ENCODE results near the gene NDRG4. TPM values are rescaled to one million over a fixed set of nuclear protein-coding genes. Genes with fewer than 3 reads are reported as not detected.

Gene NDRG4, protein sequence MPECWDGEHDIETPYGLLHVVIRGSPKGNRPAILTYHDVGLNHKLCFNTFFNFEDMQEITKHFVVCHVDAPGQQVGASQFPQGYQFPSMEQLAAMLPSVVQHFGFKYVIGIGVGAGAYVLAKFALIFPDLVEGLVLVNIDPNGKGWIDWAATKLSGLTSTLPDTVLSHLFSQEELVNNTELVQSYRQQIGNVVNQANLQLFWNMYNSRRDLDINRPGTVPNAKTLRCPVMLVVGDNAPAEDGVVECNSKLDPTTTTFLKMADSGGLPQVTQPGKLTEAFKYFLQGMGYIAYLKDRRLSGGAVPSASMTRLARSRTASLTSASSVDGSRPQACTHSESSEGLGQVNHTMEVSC
- 18.7 and 28.7 TPM in 2 replicates for total RNA-seq

DNA sequence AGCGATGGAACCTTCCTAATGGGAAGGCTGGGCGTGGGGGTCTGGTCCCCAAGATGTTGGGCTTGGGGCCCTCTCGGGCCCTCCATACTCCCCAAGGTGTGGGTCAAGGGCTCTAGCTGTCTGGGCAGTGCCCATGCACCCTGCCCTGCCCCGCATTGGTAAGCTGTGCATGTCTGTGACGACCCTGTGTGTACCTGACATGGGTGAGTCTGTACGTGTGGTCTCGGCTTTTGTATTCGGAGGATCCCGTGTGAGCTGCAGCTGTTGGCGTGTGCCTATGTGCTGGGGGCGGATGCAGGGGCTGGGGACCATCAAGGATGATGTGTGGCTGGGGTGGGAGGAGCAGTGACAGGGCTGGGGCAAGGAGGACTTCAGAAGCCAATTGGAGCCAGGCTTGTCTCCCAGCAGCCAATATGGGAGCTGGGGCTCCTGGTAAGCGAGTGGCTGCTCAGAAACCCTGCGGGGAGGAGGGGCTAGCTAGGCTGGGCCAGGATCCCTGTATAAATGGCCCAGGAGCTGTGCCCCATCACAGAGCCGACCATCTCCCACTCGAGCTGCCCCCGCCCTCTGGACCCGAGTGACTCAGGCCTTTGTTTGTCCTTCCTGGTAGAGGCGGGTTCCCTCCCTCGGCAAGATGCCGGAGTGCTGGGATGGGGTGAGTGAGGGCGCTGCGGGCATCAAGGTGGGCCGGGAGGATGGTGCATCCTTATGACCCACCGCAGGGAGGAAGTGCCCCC lies at the start of gene NDRG4:
Gene NDRG4 (plus strand): TSS at position 529 of the 737 bp plus-strand sequence. CDS start 106 bp downstream, at position 635.

DNA sequence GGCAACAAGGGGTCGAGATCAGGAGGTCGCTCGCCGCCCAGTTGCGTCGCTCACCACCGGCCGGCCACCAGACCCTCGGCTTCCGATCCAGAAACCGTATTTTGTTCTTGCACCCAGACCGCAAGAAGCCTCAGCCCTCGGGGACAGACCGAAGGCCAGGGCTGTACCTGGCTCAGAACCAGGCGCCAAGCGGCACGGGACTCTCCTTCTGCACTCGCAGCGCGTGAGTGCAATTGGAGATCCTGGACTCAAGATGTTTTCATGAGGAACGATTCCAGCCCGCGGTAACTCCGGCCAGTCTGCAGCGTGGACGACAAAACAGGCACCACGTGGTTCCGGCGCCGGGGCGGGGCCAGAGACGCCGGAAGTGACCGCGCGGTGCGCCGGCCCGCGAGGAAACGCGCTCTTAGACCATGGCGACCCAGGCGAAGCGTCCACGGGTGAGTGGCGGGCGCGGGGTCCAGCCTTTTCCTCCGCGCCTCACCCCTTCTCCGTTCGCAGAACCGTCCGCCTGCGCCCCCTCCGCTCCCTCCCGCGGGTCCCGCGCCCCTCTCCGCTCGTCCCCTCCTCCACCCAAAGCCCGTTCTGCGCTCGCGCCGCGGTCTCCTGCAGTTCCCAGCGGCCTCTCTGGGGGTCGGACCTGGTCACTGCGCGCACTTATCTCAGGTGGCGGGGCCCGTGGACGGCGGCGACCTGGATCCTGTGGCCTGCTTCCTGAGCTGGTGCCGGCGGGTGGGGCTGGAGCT lies 15.4 kb downstream of the NDRG4 start, which contains the start of gene SETD6:
Gene SETD6 (plus strand): TSS at position 393 of the 746 bp plus-strand sequence. CDS start 21 bp downstream, at position 414.

Other genes with a start within 250 kb of the NDRG4 start
- not detected in 2 replicates for gene PRSS54, start 205.1 kb upstream of the NDRG4 start, total RNA-seq
- gene GINS3, start 107.7 kb upstream of the NDRG4 start, total RNA-seq: 4.4 and 7.4 TPM in 2 replicates
- gene SETD6, start 15.4 kb downstream of the NDRG4 start, total RNA-seq: 3.6 and 8.5 TPM in 2 replicates
- 73.4 and 83.1 TPM in 2 replicates for gene CNOT1, start 129.7 kb downstream of the NDRG4 start, total RNA-seq
- gene SLC38A7, start 184.6 kb downstream of the NDRG4 start, total RNA-seq: 13.4 and 13.7 TPM in 2 replicates
- gene GOT2, start 234.2 kb downstream of the NDRG4 start, total RNA-seq: 66.1 and 90.4 TPM in 2 replicates